ENCODE results near the gene EDDM13.

EDDM13 gene

DNA sequence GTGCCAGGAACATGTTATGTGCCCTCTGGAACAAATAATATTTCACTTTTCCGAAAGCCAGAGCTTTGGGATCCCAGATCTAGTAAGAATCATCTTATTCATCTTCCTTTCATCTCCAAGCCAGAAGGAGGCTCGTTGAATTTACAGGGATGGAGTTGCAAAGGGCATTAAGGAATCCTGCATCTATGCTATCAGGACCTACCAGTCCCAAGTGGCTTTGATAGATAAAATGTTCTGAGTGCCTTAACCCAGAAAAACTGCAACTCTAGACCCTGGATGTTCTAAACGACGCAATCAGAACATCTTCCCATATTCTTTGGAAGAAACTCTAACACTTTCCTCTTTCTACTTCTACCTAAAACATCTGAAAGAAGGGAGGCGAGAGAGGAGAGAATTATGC, 9.2 kb upstream of the EDDM13 start:
- FAIRE-seq (no peak), DNase-seq (ENCODE audit: insufficient read length, low spot score) (no peak)
- TF ChIP-seq SPI1 (IDR thresholded peaks at IDR 0.05; ENCODE audit: low read depth, low read length) (no peak), POU2F2 (IDR thresholded peaks at IDR 0.05; ENCODE audit: low read depth, low read length) (no peak)

DNA sequence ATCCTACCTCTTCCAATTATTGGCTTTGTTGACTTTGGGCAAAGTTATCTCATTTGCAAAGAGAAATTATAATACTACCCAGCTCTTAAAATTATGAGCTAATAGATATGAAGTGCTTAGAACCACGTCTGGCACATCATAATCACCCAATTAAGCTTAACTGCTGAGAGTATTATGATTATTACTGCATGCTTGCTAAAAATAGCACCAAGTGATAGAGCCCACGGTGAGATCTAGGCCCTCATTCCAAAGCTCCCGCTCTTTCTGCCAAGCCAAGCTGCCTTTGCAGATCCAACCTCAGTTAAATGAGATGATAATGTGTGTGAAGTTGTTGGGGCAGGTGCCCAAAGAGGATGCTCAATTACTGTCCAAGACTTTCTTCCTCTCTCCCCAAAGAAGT, 6.5 kb upstream of the EDDM13 start:
- DNase-seq (ENCODE audit: insufficient read length, low spot score) (no peak), FAIRE-seq (no peak)
- TF ChIP-seq PAX5 (IDR thresholded peaks at IDR 0.05; ENCODE audit: insufficient read depth, low read length, severe bottlenecking) (no peak), SPI1 (IDR thresholded peaks at IDR 0.05; ENCODE audit: low read depth, low read length) (no peak), POU2F2 (IDR thresholded peaks at IDR 0.05; ENCODE audit: low read depth, low read length) (no peak), TAF1 (IDR thresholded peaks at IDR 0.05; ENCODE audit: low read depth, low read length) (no peak), POLR2A (IDR thresholded peaks at IDR 0.05; ENCODE audit: low read depth, low read length) (no peak), POLR2AphosphoS5 (IDR thresholded peaks at IDR 0.05; ENCODE audit: low read depth, low read length) (no peak)

DNA sequence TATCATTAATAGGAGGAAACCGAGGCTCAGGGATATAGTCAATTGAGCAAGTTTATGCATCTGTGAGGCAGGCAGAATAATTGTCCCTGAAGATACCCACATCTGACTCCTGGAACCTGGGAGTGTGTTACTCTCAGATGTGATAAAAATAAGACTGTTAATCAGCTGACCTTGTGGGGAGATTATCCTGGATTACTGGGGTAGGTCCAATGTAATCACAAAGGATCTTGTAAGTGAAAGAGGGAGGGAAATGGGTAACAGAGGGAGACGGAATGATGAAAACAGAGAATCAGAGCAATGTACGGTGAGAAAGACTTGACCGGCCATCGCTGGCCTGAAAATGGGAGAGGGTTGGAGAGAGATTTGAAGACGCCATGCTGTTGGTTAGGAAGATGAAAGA, 3.2 kb upstream of the EDDM13 start:
- TF ChIP-seq POLR2A (IDR thresholded peaks at IDR 0.05; ENCODE audit: low read depth, low read length), result no peak
- no peak for TF ChIP-seq POLR2AphosphoS5 (IDR thresholded peaks at IDR 0.05; ENCODE audit: low read depth, low read length)
- no peak for TF ChIP-seq SPI1 (IDR thresholded peaks at IDR 0.05; ENCODE audit: low read depth, low read length)
- TF ChIP-seq PAX5 (IDR thresholded peaks at IDR 0.05; ENCODE audit: insufficient read depth, low read length, severe bottlenecking), result no peak
- no peak for TF ChIP-seq POU2F2 (IDR thresholded peaks at IDR 0.05; ENCODE audit: low read depth, low read length)
- TF ChIP-seq TAF1 (IDR thresholded peaks at IDR 0.05; ENCODE audit: low read depth, low read length), result no peak
- FAIRE-seq (no peak), DNase-seq (ENCODE audit: insufficient read length, low spot score) (no peak)

DNA sequence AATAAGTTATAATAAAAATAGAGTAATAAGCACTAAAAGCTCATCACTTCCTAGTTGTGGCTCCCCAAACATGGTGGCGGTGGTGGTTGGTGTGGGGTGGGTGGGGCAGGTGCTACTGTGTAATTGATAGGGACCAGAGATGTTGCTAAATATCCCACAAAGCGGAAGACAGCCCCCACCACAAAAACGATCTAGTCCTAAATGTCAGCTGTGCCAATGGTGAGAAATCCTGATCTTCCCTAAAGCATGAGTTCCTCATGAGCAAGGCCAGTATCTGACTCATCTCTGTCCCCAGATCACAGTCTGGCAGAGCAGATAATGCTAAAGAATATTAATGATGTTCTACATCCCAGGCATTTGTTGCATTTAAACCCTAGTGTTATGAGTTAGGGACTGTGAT, 1.9 kb upstream of the EDDM13 start:
- DNase-seq (ENCODE audit: insufficient read length, low spot score), result no peak
- FAIRE-seq, result no peak
- TF ChIP-seq PAX5 (IDR thresholded peaks at IDR 0.05; ENCODE audit: insufficient read depth, low read length, severe bottlenecking) (no peak), POLR2A (IDR thresholded peaks at IDR 0.05; ENCODE audit: low read depth, low read length) (no peak), SPI1 (IDR thresholded peaks at IDR 0.05; ENCODE audit: low read depth, low read length) (no peak), POLR2AphosphoS5 (IDR thresholded peaks at IDR 0.05; ENCODE audit: low read depth, low read length) (no peak), POU2F2 (IDR thresholded peaks at IDR 0.05; ENCODE audit: low read depth, low read length) (no peak), TAF1 (IDR thresholded peaks at IDR 0.05; ENCODE audit: low read depth, low read length) (no peak)

DNA sequence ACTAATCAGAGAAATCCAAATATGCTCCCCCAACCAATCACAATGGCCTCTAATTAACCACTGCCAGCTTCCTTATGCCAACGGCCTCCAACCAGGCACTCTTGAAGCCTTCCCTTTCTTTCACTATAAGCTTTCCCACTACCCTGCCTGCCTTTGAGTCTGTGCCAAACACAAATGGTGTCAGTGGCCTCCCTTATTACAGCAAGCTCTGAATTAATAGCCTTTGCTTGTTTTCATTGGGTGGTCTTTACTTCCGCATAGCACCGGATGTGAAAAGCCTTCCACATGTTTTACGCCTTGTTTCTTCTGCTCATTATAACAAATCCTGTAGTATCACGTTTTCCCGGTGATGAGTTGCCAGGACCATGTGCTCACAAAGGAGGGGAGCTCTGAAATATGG, 1.4 kb upstream of the EDDM13 start:
- TF ChIP-seq PAX5 (IDR thresholded peaks at IDR 0.05; ENCODE audit: insufficient read depth, low read length, severe bottlenecking) (no peak), POLR2A (IDR thresholded peaks at IDR 0.05; ENCODE audit: low read depth, low read length) (no peak), POU2F2 (IDR thresholded peaks at IDR 0.05; ENCODE audit: low read depth, low read length) (no peak), SPI1 (IDR thresholded peaks at IDR 0.05; ENCODE audit: low read depth, low read length) (no peak), POLR2AphosphoS5 (IDR thresholded peaks at IDR 0.05; ENCODE audit: low read depth, low read length) (no peak)
- FAIRE-seq (no peak), DNase-seq (ENCODE audit: insufficient read length, low spot score) (no peak)

DNA sequence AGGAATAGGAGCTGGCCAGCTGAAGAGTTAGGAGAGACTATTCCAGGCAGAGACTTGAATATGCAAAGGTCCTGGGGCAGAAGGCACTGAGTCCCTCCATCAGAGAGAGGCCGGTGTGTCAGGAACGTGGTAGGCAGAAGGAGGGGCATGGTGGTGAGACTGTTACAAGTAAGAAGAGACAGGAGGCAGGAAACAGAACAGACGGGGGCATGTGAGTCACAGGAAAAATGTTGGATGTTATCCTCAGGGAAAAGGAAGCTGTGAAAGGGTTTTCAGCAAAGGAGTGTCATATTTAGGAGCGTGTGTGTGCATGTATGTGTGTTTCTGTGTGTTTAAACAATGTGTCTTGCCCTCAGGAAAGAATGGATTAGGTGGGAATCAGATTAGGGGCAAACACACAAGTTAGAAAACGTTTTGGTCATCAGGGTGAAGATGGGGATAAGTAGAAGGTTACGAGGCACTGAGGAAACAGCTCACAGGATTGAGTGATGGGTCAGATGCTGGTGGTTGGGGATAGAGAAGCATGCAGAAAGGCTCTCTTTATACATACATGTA, 1.1 kb downstream of the EDDM13 start:
- FAIRE-seq (no peak), DNase-seq (ENCODE audit: insufficient read length, low spot score) (no peak)

DNA sequence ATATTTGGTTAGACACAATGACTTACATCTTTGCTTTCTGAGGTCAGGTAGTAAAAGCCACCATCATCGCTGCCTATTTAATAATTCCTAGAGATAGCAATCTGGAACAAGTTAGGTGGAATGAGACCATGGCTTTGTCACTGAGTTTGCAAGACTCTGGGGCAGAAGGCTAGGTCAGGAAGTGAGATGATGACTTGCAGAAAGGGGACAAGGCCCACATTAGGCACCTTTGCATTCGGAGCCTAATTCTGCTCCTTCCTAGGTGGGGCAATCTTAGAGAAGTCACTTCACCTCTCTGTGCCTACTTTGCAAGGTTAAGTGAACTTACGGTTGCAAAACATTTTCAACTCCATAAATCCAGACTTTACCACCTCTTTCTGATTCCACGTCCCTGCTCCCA, 10.3 kb downstream of the EDDM13 start:
- TF ChIP-seq SPI1 (IDR thresholded peaks at IDR 0.05; ENCODE audit: low read depth, low read length) (no peak), POLR2AphosphoS5 (IDR thresholded peaks at IDR 0.05; ENCODE audit: low read depth, low read length) (no peak), POLR2A (IDR thresholded peaks at IDR 0.05; ENCODE audit: low read depth, low read length) (no peak), TAF1 (IDR thresholded peaks at IDR 0.05; ENCODE audit: low read depth, low read length) (no peak), PAX5 (IDR thresholded peaks at IDR 0.05; ENCODE audit: insufficient read depth, low read length, severe bottlenecking) (no peak), POU2F2 (IDR thresholded peaks at IDR 0.05; ENCODE audit: low read depth, low read length) (no peak)
- FAIRE-seq (no peak), DNase-seq (ENCODE audit: insufficient read length, low spot score) (no peak)

More for the DNA sequence above, 1.1 kb downstream of the EDDM13 start:
- TF ChIP-seq POU2F2 (IDR thresholded peaks at IDR 0.05; ENCODE audit: low read depth, low read length) (no peak), POLR2A (IDR thresholded peaks at IDR 0.05; ENCODE audit: low read depth, low read length) (no peak), POLR2AphosphoS5 (IDR thresholded peaks at IDR 0.05; ENCODE audit: low read depth, low read length) (no peak), PAX5 (IDR thresholded peaks at IDR 0.05; ENCODE audit: insufficient read depth, low read length, severe bottlenecking) (no peak), SPI1 (IDR thresholded peaks at IDR 0.05; ENCODE audit: low read depth, low read length) (no peak), TAF1 (IDR thresholded peaks at IDR 0.05; ENCODE audit: low read depth, low read length) (no peak)

DNA sequence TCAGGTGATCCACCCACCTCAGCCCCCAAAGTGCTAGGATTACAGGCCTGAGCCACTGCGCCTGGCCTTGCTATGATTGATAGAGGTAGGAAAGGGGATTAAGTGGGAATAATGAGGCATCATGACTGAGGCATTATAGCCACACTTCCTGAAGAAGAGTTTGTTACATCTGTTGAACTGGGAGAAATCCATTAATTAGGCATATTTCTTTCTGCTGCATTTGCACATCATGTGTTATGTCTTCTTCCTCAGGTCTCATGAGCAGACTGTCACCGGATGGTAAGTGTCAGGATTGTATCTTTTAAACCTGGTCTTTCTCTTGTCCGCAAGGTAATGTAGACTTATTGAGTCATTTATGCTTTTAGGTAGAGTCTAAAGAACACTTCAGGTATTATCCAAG, 12.2 kb downstream of the EDDM13 start:
- no peak for DNase-seq (ENCODE audit: insufficient read length, low spot score)
- FAIRE-seq, result peak; percentile 33
- TF ChIP-seq POU2F2 (IDR thresholded peaks at IDR 0.05; ENCODE audit: low read depth, low read length) (no peak), PAX5 (IDR thresholded peaks at IDR 0.05; ENCODE audit: insufficient read depth, low read length, severe bottlenecking) (no peak), SPI1 (IDR thresholded peaks at IDR 0.05; ENCODE audit: low read depth, low read length) (no peak), POLR2AphosphoS5 (IDR thresholded peaks at IDR 0.05; ENCODE audit: low read depth, low read length) (no peak), TAF1 (IDR thresholded peaks at IDR 0.05; ENCODE audit: low read depth, low read length) (no peak), POLR2A (IDR thresholded peaks at IDR 0.05; ENCODE audit: low read depth, low read length) (no peak)

DNA sequence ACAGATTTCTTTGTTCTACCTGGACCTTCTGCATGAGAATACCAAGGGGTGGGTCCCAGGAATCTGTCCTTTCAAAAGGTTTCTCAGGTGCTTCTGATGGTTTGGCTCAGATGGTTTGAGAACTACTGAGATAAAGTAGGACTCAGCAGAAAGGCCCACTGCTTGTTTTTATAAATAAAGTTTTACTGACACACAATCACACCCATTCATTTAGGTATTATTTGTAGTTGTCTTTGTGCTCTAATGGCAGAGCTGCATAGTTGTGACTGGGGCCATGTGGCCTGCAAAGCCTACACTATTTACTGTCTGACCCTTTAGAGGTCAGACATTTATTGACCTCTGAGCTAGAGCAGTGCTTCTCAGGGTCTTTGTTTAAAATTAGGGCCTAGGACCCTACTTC, 17.6 kb downstream of the EDDM13 start:
- FAIRE-seq (no peak), DNase-seq (ENCODE audit: insufficient read length, low spot score) (no peak)
- no peak for TF ChIP-seq POU2F2 (IDR thresholded peaks at IDR 0.05; ENCODE audit: low read depth, low read length)
- no peak for TF ChIP-seq SPI1 (IDR thresholded peaks at IDR 0.05; ENCODE audit: low read depth, low read length)
- no peak for TF ChIP-seq POLR2AphosphoS5 (IDR thresholded peaks at IDR 0.05; ENCODE audit: low read depth, low read length)
- TF ChIP-seq PAX5 (IDR thresholded peaks at IDR 0.05; ENCODE audit: insufficient read depth, low read length, severe bottlenecking), result no peak
- no peak for TF ChIP-seq TAF1 (IDR thresholded peaks at IDR 0.05; ENCODE audit: low read depth, low read length)
- no peak for TF ChIP-seq POLR2A (IDR thresholded peaks at IDR 0.05; ENCODE audit: low read depth, low read length)

DNA sequence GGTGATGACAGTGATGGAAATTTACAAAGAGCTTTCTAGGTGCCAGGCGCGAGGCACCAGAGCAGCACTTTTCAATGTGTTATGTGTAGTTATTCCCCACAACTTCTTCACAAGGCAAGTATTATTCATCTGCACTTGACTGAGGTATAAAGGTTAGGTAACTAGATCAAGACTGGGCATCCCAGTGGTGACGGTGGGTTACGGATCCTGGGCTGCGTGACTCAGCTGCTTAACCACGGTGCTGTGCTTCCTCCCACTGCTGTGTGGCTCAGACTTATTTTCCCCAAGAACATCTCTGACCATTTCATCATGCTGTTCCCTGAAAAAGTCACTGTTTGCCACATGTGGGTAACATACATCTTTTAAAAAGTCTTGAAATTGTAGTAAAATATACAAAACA, 19.3 kb downstream of the EDDM13 start:
- FAIRE-seq, result no peak
- no peak for DNase-seq (ENCODE audit: insufficient read length, low spot score)
- TF ChIP-seq TAF1 (IDR thresholded peaks at IDR 0.05; ENCODE audit: low read depth, low read length), result no peak
- TF ChIP-seq POLR2A (IDR thresholded peaks at IDR 0.05; ENCODE audit: low read depth, low read length), result no peak
- no peak for TF ChIP-seq PAX5 (IDR thresholded peaks at IDR 0.05; ENCODE audit: insufficient read depth, low read length, severe bottlenecking)
- no peak for TF ChIP-seq POU2F2 (IDR thresholded peaks at IDR 0.05; ENCODE audit: low read depth, low read length)
- no peak for TF ChIP-seq POLR2AphosphoS5 (IDR thresholded peaks at IDR 0.05; ENCODE audit: low read depth, low read length)
- no peak for TF ChIP-seq SPI1 (IDR thresholded peaks at IDR 0.05; ENCODE audit: low read depth, low read length)

Data from GM12891 (cell line).